Gastrocnemius medialis (tissue), 4 donors: ENCODE measurements around the gene ITGAD. TPM values are rescaled to one million over a fixed set of nuclear protein-coding genes. Genes with fewer than 3 reads are reported as not detected.

Source experiments
- ATAC-seq, 2 donors: fragments of 150-250 bp; one replicate each; pipeline ENCODE4 v1.9.1; 2016
- DNase-seq, 2 donors: peaks; one replicate each; pipeline ENCODE4 v3.0.0-alpha.2; 2019
- H3K27ac ChIP-seq, 4 donors: fragments of 200-600 bp; sonication (generic); 1 replicate in 1 of 4; 2 replicates in 3 of 4; pipeline ENCODE4 v1.5.1; 2016 to 2018; ENCODE audit warnings: mild to moderate bottlenecking in 2 of 4, moderate library complexity in 1 of 4
- H3K27me3 ChIP-seq, 3 donors: fragments of 200-600 bp; sonication (generic) in 2 of 3; 1 replicate in 1 of 3; 2 replicates in 2 of 3; pipeline versions ENCODE4 v1.5.1 to v1.6.0; 2016 to 2019; ENCODE audit warnings: mild to moderate bottlenecking in 1 of 3, moderate library complexity in 1 of 3
- H3K36me3 ChIP-seq, 2 donors: fragments of 200-600 bp; sonication (generic) in 1 of 2; one replicate each; pipeline ENCODE4 v1.5.1; 2017 to 2018
- H3K4me1 ChIP-seq, 2 donors: fragments of 200-600 bp; sonication (generic) in 1 of 2; one replicate each; pipeline ENCODE4 v1.5.1; 2016 to 2017; ENCODE audit warnings: mild to moderate bottlenecking in 2 of 2
- H3K4me3 ChIP-seq, 4 donors: fragments of 200-600 bp; sonication (generic) in 3 of 4; 1 replicate in 1 of 4; 2 replicates in 3 of 4; pipeline ENCODE4 v1.5.1; 2016 to 2019; ENCODE audit warnings: mild to moderate bottlenecking in 2 of 4
- H3K9me3 ChIP-seq, 3 donors: fragments of 200-600 bp; sonication (generic) in 2 of 3; 1 replicate in 1 of 3; 2 replicates in 2 of 3; pipeline ENCODE4 v1.5.1; 2016 to 2019
- CTCF ChIP-seq, 5 experiments: fragments of 450-650 bp in 3 of 5; fragments of 200-600 bp in 2 of 5; sonication (generic) in 2 of 5; IDR thresholded peaks in 4 of 5; conservative IDR thresholded peaks in 1 of 5; 1 replicate in 4 of 5; 2 replicates in 1 of 5; pipeline ENCODE4 v1.5.1; 2016 to 2019; ENCODE audit warnings: antibody characterized with exemption in 5 of 5, mild to moderate bottlenecking in 3 of 5, moderate library complexity in 3 of 5
- POLR2A ChIP-seq, 2 donors: fragments of 450-650 bp; IDR thresholded peaks; one replicate each; pipeline ENCODE4 v1.6.1; 2017; ENCODE audit warnings: antibody characterized with exemption in 2 of 2, mild to moderate bottlenecking in 2 of 2, moderate library complexity in 2 of 2
- in situ Hi-C, 4 donors: fragments of 200-750 bp; cut with MboI; loops; one replicate each; pipeline versions ENCODE4 v1.15.0 to v1.8.0; 2017; ENCODE audit warnings: low sequenced_read_pairs in 4 of 4
- intact Hi-C: fragments of 100-400 bp; cut with DNase I; formaldehyde crosslinking; loops from one replicate; pipeline ENCODE4 v1.15.1; 2023; ENCODE audit warnings: low total_unique reads
- total RNA-seq, 4 donors: library from RNA; depleted of rRNA; stranded (reverse); fragments of >200 nt; gene quantifications; one replicate each; pipeline versions ENCODE4 v1.1.0 to v1.2.3, GENCODE V29; 2016

ITGAD gene
- total RNA-seq, 4 donors from 2014 or later: not detected

GRCh38 chr16:31401436-31401835, 8.3 kb downstream of the ITGAD start:
- no peak for ATAC-seq
- in situ Hi-C loops (loop anchor here in 1 of 4 donors (25.0 kb wide), 1 partner anchor 189 kb away; the partner anchor contains the start of genes PYCARD, PYDC1 and TRIM72), intact Hi-C loops (no loop called here)
- no peaks in the 10 kb centered on the region for H3K36me3 ChIP-seq
- H3K27me3 ChIP-seq: no peaks in the 10 kb centered on the region
- H3K4me3 ChIP-seq: no peak overlapping the region
- no peaks in the 10 kb centered on the region for H3K4me1 ChIP-seq
- no peak for TF ChIP-seq CTCF (IDR thresholded peaks at IDR 0.05 in 4 of 5, conservative IDR thresholded peaks at IDR 0.05 in 1 of 5)
- no peak for TF ChIP-seq POLR2A (IDR thresholded peaks at IDR 0.05)
- DNase-seq: no peak
- H3K9me3 ChIP-seq: no peaks in the 10 kb centered on the region
- H3K27ac ChIP-seq: no peak overlapping the region

GRCh38 chr16:31402687-31403086, 9.6 kb downstream of the ITGAD start:
- H3K36me3 ChIP-seq: no peaks in the 10 kb centered on the region
- no peaks in the 10 kb centered on the region for H3K4me1 ChIP-seq
- H3K27ac ChIP-seq: no peak overlapping the region
- H3K9me3 ChIP-seq: no peaks in the 10 kb centered on the region
- intact Hi-C loops (no loop called here), in situ Hi-C loops (loop anchor here in 1 of 4 donors (25.0 kb wide), 1 partner anchor 190 kb away; the partner anchor contains the start of genes PYCARD, PYDC1 and TRIM72)
- H3K27me3 ChIP-seq: no peaks in the 10 kb centered on the region
- ATAC-seq (no peak), DNase-seq (no peak)
- H3K4me3 ChIP-seq: no peak overlapping the region
- TF ChIP-seq CTCF (IDR thresholded peaks at IDR 0.05 in 4 of 5, conservative IDR thresholded peaks at IDR 0.05 in 1 of 5): no peak
- no peak for TF ChIP-seq POLR2A (IDR thresholded peaks at IDR 0.05)

- TF ChIP-seq POLR2A (IDR thresholded peaks at IDR 0.05): no peak
- no peak for TF ChIP-seq CTCF (IDR thresholded peaks at IDR 0.05 in 4 of 5, conservative IDR thresholded peaks at IDR 0.05 in 1 of 5)
- Histone ChIP-seq H3K4me1 (no peaks in the 10 kb centered on the region), H3K4me3 (peak overlapping the region in 1 of 4 donors; percentile 13), H3K36me3 (no peaks in the 10 kb centered on the region), H3K9me3 (no peaks in the 10 kb centered on the region), H3K27me3 (no peaks in the 10 kb centered on the region), H3K27ac (no peak overlapping the region)
- no peak for ATAC-seq
- intact Hi-C loops: no loop called here
- no peak for DNase-seq
- in situ Hi-C loops: loop anchor here in 1 of 4 donors (25.0 kb wide), 1 partner anchor 191 kb away; the partner anchor contains the start of genes PYCARD, PYDC1 and TRIM72
Measured at GRCh38 chr16:31403590-31404352, 10.6 kb downstream of the ITGAD start.

GRCh38 chr16:31404353-31405064, 11.4 kb downstream of the ITGAD start:
- DNase-seq: no peak
- H3K36me3 ChIP-seq: no peaks in the 10 kb centered on the region
- no peaks in the 10 kb centered on the region for H3K9me3 ChIP-seq
- no peak overlapping the region for H3K27ac ChIP-seq
- in situ Hi-C loops: loop anchor here in 1 of 4 donors (25.0 kb wide), 1 partner anchor 192 kb away; the partner anchor contains the start of genes PYCARD, PYDC1 and TRIM72
- intact Hi-C loops: no loop called here
- TF ChIP-seq CTCF (IDR thresholded peaks at IDR 0.05 in 4 of 5, conservative IDR thresholded peaks at IDR 0.05 in 1 of 5) (no peak), POLR2A (IDR thresholded peaks at IDR 0.05) (no peak)
- no peaks in the 10 kb centered on the region for H3K27me3 ChIP-seq
- no peaks in the 10 kb centered on the region for H3K4me1 ChIP-seq
- no peak for ATAC-seq
- peak overlapping the region in 1 of 4 donors; percentile 13 for H3K4me3 ChIP-seq
